HG03159 (cell line): ENCODE measurements around the gene ENO4.

ENCODE experiments used
- ATAC-seq: cut with Tn5 transposase; IDR thresholded peaks from one replicate; pipeline ENCODE4 v1.9.1; 2021; ENCODE audit warnings: mild to moderate bottlenecking, moderate library complexity; ENCODE audit not compliant: unreplicated experiment

Gene ENO4

GRCh38 chr10:116831086-116831485 lies 18.2 kb upstream of the ENO4 start:
- ATAC-seq = no peak

- no peak for ATAC-seq
Observed at GRCh38 chr10:116831790-116832189, 17.5 kb upstream of the ENO4 start.

DNA sequence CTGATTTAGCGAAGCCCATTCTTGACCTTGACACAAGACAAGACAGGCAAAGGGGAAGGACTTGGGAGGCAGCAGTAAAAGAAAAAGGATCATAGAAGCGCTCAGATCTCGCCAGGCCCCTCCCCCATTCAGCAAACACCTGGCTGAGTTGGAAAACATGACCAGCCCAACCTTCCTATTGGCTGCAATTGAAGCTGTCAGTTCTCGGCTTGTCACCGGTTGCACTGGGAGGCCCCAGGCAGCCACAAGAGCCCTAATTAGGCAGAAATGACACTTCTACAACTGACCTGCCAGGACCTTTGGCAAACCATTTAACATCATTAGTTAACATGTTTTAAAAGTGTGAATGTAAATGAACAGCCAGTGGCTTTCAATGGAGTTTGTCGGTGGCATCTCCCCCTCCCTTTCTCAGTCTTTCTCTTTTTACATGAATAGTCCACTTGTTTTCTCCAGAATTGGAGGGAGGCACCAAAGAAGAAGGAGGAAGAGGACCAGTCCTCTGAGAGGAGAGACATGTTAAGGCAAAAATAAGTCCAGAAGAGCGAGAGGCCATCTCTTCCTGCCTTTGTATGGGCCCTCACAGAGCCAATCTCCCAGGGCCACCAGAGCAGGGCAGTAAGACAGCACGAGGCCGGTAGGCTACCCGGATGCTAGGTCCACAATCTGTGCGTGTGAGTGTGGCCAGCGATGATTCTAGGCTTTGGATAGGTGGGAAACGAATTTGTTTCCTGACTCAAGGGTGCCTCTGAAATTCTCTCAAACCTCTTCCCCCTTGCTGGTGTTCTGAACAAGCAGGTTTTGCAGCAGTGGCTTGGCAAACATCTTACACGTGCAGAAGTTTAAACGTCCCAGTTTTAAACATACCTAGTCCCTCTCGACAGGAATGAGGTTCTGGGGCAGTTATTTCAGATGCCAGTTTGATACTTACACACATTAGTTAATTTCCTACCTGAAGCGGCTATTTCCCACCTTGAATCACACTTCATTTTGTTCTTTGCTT lies 15.0 kb upstream of the ENO4 start:
- no peak for ATAC-seq

DNA sequence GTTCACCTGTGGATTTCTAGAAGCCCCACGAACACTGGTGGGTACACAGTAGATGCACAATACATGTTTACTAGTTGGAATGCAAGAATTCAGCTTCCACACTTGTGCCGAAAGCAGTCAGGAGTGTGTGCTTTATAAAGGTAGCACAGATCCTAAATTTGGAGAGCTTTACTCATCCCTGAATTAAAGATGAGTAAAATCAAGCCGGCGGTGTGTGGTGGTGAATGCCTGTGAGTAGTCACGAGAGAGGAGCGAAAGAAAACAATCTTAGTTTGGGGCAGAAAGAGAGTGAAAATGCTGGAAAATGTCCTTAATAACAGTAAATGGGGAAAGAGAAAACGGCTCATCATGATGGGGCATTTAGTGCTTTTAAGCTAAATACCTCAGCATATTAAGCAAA lies 13.6 kb upstream of the ENO4 start:
- no peak for ATAC-seq

GRCh38 chr10:116836083-116836482 lies 13.2 kb upstream of the ENO4 start:
- ATAC-seq = no peak

DNA sequence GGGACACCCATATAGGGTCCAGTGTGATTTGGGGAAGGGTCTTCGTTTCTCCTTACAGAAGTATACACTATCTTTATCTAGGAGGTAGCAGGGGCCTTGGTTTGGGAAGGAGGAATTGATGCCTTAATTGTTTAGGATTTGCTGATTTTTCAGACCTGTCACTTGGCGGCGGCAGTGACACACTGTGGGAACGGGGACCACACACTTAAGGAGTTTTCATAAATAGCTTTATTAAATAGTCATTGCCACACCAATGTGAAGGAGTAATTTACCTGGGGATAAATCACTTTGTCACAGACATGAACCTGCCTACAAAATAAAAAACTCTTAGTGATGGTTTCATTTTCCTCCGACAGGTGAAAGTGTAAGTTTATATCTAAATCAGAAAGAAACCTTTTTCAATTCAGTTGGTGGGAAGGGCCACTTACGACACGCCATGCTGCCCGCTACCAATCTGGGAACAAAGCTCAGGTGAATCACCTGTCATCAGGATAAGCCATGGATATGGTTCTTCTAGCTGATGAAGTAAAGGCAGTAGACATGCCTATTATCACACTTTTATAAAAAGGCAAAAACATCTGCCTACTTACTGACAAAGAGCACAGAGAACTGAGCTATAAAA lies 12.3 kb upstream of the ENO4 start:
- no peak for ATAC-seq

DNA sequence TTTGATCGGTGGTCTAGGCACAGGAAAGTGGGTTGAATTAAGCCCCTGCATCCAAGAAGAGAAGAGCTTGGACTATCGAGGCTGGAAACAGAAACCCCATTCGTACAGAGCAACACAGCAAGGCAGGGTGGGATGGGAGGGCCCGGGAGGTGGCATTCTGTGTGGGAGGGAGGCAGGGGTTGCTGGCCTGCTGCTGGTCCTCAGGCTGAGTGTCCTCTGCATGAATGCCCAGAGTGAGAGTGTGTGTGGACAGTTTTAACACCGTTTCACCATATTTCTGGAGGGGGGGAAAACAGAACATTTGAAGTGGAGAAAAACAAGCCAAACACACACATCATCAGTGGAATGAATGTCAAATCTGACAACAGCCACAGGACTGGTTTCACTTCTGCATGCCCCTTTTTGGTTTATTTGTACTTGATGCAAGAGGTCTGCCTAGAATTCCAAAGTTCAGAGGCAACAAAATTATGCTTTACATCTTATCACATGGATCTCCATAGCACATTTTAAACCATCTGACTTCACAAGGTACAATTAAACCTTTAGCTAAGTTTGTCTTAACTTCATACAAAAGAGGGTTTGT lies 11.1 kb upstream of the ENO4 start:
- ATAC-seq = no peak

DNA sequence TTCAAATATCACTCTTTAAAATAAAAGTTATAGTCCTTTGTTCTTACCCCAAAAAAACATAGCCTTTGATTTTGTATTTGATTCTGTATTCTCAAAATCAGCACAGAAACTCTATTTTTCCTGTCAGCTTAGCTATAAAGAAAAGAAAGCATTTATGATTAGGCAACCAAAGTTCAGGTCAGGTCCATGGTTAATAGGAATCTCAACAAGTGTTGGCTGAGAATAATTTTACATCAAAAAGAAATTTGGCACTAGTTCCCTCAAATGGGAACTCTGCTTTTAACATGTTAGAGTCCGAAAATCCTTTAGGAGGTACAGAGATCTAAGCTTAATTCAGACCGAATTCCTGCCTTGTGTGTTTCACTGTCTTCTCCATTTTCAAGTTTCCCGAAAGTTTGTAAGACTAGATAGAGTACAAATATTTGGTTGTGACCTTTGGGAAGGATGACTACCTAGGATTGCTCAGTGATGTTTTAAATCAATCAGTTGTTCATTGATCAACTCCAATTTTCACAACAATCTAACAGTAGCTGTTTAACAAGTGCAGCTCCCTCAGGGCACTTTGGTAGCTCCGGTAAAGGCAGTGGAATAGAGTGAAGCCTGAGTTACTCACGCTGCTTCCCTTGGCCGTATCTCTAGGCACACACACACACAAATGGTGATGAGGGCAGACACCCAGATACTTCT lies 8.8 kb upstream of the ENO4 start:
- no peak for ATAC-seq

GRCh38 chr10:116845823-116846222 lies 3.5 kb upstream of the ENO4 start:
- ATAC-seq = no peak

DNA sequence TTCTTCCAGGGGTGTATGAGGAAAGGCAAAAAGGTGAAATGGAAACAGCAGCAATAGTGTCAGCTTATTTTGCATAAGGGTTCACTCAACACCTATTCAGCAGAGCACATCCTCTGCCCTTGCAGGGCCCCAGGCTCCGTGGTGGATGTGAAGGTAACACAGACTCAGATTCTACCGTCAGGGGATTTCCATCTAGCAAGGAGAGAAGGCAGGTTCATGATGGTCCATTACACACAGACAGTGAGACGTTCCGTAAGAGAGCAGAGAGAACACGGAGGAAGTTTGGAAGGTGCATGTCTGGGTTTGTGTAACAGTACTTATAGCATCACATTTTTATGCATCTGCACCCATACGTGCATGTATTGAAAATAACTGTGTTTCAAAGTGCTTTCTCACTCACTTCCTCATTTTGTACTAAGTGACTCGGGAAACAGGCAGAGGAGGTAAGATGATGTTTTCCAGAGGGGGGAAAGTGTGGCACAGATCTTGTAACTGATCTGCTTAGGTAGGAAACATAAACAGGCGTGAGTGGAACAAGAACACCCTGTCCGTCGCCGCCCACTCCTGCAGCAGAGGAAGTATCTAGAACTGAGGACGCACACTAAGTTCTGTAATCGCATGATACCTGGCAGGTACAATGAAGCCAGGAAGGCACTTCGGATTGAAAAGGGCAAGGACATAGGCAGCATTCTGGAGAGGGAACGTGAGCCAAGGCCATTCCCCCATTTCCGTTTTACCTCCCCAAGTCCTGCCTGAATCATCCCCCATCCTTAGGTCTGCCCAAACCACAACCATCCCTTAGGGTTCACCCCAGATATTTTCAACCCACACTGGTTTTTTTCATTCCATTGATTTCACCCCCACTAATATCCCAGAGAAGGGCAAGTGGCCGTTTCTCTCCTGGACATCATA lies 1.0 kb upstream of the ENO4 start:
- peak; percentile 77 for ATAC-seq

DNA sequence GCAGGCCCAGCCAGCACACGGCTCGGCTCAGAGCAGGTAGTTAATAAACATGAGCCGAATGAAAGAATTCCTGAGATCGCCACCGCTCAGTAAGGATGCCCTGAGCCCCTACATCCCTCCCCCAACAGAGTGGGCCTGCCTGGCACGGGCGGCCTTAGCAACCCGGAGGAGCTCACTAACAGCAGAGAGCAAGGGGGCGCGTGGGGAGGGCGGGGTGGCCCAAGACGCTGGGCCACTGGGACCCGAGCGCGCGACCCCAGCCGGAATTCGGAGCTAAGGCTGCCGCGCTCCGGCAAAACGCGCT lies 403 bp upstream of the ENO4 start:
- ATAC-seq = no peak

GRCh38 chr10:116850058-116850611 lies 836 bp downstream of the ENO4 start:
- ATAC-seq = no peak

GRCh38 chr10:116852246-116852645 lies 2.9 kb downstream of the ENO4 start:
- ATAC-seq = no peak

DNA sequence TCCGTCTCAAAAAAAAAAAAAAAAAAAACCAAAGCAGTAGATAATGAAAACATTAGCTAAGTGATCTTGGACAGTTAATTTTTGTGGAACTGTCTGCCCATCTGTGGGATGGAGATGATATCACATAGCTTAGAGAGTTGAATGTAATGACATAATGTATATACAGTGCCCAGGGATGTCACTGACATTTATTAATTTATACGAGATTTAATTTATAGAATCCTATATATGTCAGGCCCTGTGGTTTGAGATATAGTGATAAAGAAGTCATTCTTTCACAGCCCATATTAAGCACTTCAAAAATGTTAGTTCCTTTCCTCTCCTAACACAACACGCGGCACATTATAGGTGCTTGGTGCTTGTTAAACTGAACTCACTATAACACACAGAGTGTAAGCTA lies 4.0 kb downstream of the ENO4 start:
- ATAC-seq = no peak

DNA sequence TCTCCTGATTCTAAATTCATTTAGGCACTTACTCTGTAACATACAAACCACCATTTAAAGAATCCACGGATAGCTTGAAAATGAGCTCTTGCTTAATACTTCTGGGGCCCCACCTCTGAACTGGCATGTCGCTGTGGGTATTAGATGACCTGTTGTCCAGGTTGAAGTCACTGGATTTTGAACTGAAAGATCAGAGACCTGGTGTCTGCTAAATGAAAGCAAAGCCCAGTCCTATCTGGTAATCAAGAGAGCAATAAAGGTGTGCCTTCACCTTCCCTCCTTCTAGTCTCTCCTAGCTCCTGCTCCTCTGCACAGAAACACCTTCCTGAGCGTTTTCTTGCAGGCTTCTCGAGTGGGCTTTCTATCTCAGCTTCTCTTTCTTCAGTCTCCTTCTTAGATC lies 4.4 kb downstream of the ENO4 start:
- ATAC-seq = no peak

DNA sequence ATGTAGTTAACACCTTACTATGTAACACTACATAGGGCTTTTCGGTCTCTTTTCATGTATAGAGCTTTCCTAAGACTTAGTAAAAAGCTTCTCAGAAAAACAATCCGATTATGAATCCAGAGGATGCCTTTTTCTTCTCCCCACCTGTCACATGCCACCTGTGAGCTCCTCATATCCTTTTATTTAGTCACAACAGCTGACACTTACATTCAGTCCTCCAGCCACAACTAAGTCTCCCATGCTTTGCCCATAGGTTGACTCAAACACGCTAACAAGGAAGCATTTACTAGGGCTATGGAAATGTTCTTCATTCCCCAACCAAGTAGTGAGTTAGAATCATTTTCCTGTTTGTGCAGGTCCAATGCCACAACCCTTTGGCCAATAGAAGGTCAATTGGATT lies 7.9 kb downstream of the ENO4 start:
- no peak for ATAC-seq

DNA sequence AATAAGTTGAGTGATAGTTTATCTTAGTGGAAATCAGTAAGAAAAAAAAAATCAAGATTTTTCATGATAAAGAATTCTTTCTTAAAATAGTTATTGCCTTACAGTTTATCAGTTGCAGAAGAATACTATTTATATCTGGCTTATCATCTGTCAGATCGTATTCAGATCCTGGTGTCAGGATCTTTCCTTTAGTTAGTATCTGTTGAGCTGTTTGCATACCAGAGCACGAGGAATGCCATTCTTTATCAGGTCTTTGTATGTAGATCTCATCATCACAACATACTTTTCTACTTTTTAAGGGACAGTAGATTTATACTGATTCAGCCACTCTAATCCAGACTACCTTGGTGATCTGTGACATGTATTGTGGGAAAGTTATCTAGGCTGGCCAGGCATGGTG lies 12.5 kb downstream of the ENO4 start:
- ATAC-seq = no peak

DNA sequence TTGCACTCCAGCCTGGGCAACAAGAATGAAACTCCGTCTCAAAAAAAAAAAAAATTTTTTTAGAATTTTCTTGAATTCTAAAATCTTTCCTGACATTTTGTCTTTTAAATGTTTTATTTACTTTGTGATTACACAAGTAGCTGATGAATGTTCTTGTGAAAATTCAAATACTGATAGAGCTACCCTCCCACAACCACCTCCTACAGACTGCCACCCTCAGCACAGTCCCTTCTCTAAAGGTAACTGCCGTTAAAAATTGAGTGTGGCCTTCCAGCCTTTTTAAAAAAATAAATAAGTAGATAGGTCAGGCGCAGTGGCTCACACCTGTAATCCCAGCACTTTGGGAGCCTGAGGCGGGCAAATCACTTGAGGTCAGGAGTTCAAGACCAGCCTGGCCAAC lies 15.1 kb downstream of the ENO4 start:
- no peak for ATAC-seq

DNA sequence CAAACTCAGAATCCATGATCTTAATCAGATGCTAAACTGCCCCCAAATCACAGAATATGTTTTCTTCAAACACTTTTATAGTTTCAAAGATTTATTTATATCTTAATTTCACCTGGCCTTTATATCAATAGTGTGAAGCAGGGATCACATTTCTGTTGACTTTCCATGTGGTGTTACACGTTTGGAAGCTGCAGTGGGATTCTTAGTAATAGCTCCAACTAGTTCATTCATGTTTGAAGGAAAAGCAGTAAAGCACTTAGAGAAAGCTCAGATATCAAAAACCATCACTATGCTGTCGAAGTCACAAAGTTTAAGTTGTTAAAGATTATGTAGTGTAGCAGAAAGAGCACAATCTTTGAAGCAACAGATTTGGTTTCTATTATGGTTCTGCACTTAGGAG lies 16.8 kb downstream of the ENO4 start:
- no peak for ATAC-seq

GRCh38 chr10:116866987-116867595 lies 17.8 kb downstream of the ENO4 start:
- ATAC-seq = no peak
